GM18520 (cell line): ENCODE measurements around the gene EPN1.

ENCODE experiments used
- ATAC-seq: cut with Tn5 transposase; IDR thresholded peaks from one replicate; pipeline ENCODE4 v1.9.1; 2021; ENCODE audit not compliant: unreplicated experiment

EPN1 gene

DNA sequence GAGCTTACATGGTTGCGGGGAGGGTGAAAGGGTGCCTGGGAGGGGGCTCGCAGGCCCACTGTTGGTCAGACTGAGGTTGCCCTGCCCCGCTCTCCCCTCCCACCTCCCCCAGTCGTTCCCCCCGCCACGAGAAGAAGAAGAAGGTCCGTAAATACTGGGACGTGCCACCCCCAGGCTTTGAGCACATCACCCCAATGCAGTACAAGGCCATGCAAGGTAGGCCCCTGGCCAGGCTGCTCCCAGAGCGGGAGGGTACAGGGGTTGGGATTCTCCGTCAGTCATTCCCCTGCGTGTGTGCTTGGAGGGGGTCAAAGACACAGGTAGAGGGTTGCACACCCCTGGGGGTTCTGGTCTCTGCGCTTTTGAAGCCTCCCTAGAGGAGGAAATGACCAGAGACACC, 14.6 kb upstream of the EPN1 start:
- ATAC-seq, result no peak

GRCh38 chr19:55660991-55661390, 14.0 kb upstream of the EPN1 start:
- no peak for ATAC-seq

GRCh38 chr19:55661826-55662225, 13.2 kb upstream of the EPN1 start:
- no peak for ATAC-seq

GRCh38 chr19:55663846-55664536, 11.0 kb upstream of the EPN1 start:
- ATAC-seq, result no peak

DNA sequence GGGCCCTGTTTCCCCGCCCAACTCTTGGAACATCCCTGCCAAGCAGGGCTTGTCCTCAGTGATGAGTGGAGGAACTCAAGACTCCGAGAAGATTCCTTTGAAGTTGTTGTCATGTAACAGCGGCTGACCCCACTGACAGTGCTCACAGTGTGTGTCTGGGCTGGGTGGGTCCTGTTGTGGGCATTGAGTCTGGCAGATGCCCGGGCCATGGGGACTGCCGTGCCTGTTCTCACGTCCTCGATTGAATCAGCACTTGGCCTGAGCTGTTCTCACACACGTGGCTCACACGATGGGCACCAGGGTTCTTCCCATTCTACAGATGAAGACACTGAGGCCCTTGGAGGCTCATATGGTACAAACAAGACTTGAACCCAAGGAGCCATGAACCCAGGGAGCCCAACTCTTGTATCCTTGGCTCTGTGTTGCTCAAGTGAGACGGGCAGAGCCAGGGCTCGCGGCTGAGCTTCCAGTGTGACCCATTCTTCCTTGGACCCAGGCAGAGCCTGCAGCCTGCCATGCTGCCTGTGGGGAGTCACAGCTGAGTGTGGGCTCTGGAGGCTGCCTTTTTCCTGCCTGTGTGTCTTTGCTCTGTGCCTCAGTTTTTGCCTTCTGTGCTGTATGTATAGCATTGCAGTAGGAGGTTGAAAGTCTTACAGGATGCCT, 8.6 kb upstream of the EPN1 start:
- ATAC-seq, result no peak

DNA sequence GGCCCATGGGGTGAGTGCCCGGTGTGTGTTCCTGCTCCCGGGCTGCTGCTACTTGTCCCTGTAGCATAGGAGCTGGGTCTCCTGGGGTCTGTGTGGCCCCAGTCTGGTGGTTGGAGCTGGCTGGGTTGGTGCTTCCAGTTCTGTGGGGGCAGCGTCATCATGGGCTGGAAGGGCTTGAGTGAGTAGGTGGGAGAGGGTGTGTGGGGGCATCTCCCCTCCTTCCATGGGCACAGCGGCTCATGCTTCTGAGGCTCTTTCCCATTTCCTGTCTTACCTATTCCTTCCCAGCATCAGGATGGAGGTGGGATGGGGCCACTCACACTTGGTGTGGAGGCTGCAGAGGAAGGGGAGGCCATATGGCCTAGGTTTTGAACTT, 8.0 kb upstream of the EPN1 start:
- ATAC-seq, result no peak

DNA sequence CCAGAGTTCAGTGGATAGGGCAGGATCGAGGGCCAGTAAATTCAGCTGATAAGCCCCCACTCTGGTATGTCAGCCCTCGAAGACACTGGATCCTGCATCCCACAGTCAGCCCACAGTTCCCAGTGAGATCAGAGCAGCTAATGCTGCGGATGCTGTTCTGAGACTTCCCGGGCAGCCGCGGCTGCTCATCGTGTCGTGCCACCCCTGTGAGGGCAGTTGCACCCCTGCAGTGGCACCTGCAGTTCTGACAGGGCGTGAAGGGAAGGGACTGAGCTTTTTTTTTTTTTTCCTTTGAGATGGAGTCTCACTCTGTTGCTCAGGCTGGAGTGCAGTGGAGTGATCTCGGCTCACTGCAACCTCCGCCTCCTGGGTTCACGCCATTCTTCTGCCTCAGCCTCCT, 7.5 kb upstream of the EPN1 start:
- no peak for ATAC-seq

- ATAC-seq, result no peak
Measured at GRCh38 chr19:55667958-55668357, 7.1 kb upstream of the EPN1 start.

- ATAC-seq, result no peak
Measured at GRCh38 chr19:55668603-55669348, 6.2 kb upstream of the EPN1 start.

- ATAC-seq, result no peak
Measured at GRCh38 chr19:55669418-55670279, 5.4 kb upstream of the EPN1 start.

DNA sequence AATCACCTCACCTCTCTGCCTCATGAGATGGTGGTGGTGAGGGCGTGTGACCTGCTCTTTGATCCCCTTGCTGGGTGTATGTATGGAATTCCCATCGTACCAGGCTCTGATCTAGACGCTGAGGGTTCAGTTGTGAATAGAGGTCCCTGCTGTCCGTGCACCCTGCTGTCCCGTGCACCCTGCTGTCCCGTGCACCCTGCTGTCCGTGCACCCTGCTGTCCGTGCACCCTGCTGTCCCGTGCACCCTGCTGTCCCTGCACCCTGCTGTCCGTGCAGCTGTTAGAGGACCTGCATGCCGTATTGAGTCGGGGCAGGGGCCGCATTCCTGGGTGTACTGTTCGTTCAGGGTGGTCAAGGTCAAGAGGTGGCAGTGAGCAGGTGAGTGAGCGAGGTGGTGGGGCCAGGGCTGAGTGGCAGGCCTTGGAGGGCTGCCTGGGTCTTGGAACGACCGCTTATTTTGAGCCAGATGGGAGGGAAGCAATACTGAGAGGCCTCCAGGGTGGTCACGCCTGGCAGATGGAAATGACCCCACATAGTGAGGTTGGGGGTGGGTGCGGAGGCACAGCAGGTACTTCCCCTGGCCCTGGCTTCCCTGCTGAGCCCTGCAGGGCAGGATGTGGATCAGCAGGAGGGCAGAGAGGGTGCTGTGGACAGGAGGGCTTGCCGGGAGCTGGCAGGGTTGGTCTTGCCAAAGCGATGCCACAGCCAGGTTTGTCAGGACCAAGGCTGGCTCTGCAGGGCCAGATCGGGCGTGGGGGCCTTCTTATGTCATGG, 4.6 kb upstream of the EPN1 start:
- no peak for ATAC-seq

DNA sequence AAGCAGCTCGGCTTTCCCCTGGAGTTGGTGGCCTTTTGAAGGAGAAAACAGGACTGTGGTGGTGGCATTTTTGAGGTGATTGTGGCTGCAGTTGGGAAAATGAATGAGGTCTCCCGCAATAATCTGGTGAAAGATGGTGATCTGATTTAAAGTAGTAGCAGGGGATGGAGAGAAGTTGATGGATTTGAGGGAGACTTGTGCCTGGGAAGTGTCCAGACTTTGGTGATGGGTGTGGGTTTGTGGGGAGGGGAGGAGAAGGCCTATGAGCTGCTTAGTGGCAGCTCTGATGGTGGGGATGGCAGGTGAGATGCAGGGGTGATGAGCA, 4.0 kb upstream of the EPN1 start:
- no peak for ATAC-seq

DNA sequence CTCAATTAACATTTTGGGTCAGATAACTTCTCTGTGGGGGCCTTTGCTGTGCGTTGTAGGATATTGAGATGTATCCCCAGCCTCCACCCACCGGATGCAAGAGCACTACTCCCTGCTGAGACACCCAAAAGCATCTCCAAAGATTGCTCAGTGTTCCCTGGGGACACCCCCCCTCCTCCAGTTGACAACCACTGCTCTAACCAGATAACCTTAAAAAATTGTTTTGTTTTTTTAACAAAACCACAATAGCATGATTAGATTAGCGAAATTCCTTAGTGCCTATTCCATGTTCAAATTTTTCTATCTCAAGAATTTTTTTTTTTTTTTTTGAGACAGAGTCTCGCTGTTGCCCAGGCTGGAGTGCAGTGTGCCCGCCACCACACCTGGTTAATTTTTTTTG, 2.6 kb upstream of the EPN1 start:
- no peak for ATAC-seq

GRCh38 chr19:55673465-55673864, 1.6 kb upstream of the EPN1 start:
- no peak for ATAC-seq

GRCh38 chr19:55673889-55674288, 1.1 kb upstream of the EPN1 start:
- no peak for ATAC-seq

- no peak for ATAC-seq
Measured at GRCh38 chr19:55674459-55674840, 576 bp upstream of the EPN1 start.

DNA sequence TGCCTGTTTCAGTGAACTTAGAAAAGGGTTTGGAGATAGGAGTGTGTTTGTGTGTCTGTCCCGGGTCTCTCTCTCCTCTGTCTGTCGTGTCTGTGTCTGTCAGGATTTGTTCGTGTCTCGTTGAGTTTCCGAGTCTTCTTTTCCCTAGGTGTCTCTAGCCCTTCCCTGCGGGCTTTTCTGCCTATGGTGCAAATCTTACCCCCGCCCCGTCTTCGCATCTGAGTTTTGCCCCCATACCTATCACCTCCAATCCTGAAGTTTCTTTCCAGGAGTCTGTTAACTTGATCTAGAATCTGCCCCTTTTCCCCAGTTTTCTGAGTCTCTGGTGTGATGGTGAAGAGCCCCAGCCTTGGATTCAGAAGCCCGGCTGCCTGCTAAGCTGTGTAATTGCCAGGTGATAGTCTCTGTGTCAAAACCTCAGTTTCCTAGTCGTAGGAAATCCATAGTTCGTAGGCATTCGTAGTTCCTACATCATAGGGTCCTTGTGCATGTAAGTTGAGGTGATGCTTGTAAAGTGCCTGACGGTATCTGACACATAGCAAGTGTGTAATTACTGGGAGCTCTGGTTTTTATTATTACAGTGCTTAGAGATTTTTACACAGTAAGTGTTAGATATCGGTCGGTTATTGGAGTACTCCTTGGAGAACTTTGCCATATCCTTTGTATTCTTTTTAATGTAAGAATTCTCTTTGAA, 782 bp downstream of the EPN1 start:
- ATAC-seq, result no peak

GRCh38 chr19:55676383-55676782, 1.4 kb downstream of the EPN1 start:
- ATAC-seq, result no peak

GRCh38 chr19:55676889-55677505, 2.0 kb downstream of the EPN1 start:
- ATAC-seq, result no peak

- ATAC-seq, result no peak
Measured at GRCh38 chr19:55677572-55678028, 2.6 kb downstream of the EPN1 start.
